ENCODE results near the gene MRPS7. TPM values are rescaled to one million over a fixed set of nuclear protein-coding genes. Genes with fewer than 3 reads are reported as not detected.
A peak's percentile ranks its signal among the peaks of the same experiment; 100 is the strongest.
"Not testable (repeated sequence)": the region's sequence is repeated elsewhere in the genome, so short reads cannot be mapped to it uniquely, and the experiment has no call there.

MRPS7 gene
- total RNA-seq, 1 donor = 38.2 TPM

GRCh38 chr17:75242461-75243042, 19.1 kb upstream of the MRPS7 start:
- no peak for DNase-seq (ENCODE audit: low read depth in 2 of 3, low spot score in 2 of 3)

GRCh38 chr17:75244133-75244866, 17.4 kb upstream of the MRPS7 start:
- DNase-seq (ENCODE audit: low read depth in 2 of 3, low spot score in 2 of 3) = peak in 1 of 3 donors; percentile 23

- no peak for DNase-seq (ENCODE audit: low read depth in 2 of 3, low spot score in 2 of 3)
Observed at GRCh38 chr17:75245011-75245410, 16.7 kb upstream of the MRPS7 start.

GRCh38 chr17:75246404-75246803, 15.3 kb upstream of the MRPS7 start:
- DNase-seq (ENCODE audit: low read depth in 2 of 3, low spot score in 2 of 3) = no peak

- DNase-seq (ENCODE audit: low read depth in 2 of 3, low spot score in 2 of 3) = no peak
Observed at GRCh38 chr17:75249564-75249963, 12.1 kb upstream of the MRPS7 start.

GRCh38 chr17:75250009-75250471, 11.6 kb upstream of the MRPS7 start:
- DNase-seq (ENCODE audit: low read depth in 2 of 3, low spot score in 2 of 3) = no peak

GRCh38 chr17:75252039-75252816, 9.5 kb upstream of the MRPS7 start:
- DNase-seq (ENCODE audit: low read depth in 2 of 3, low spot score in 2 of 3) = no peak

- not testable (repeated sequence) for DNase-seq (ENCODE audit: low read depth in 2 of 3, low spot score in 2 of 3)
Observed at GRCh38 chr17:75255954-75256698, 5.6 kb upstream of the MRPS7 start.

GRCh38 chr17:75257228-75257627, 4.5 kb upstream of the MRPS7 start:
- DNase-seq (ENCODE audit: low read depth in 2 of 3, low spot score in 2 of 3) = not testable (repeated sequence)

GRCh38 chr17:75260641-75261335, 891 bp upstream of the MRPS7 start:
- no peak for DNase-seq (ENCODE audit: low read depth in 2 of 3, low spot score in 2 of 3)

- DNase-seq (ENCODE audit: low read depth in 2 of 3, low spot score in 2 of 3) = no peak
Observed at GRCh38 chr17:75262112-75262606, 480 bp downstream of the MRPS7 start.

- DNase-seq (ENCODE audit: low read depth in 2 of 3, low spot score in 2 of 3) = no peak
Observed at GRCh38 chr17:75263055-75263454, 1.4 kb downstream of the MRPS7 start.

- DNase-seq (ENCODE audit: low read depth in 2 of 3, low spot score in 2 of 3) = peak in 1 of 3 donors; percentile 40
Observed at GRCh38 chr17:75265614-75266315, 4.1 kb downstream of the MRPS7 start.

- DNase-seq (ENCODE audit: low read depth in 2 of 3, low spot score in 2 of 3) = no peak
Observed at GRCh38 chr17:75266316-75267152, 4.9 kb downstream of the MRPS7 start.

GRCh38 chr17:75267153-75267410, 5.4 kb downstream of the MRPS7 start:
- no peak for DNase-seq (ENCODE audit: low read depth in 2 of 3, low spot score in 2 of 3)

- no peak for DNase-seq (ENCODE audit: low read depth in 2 of 3, low spot score in 2 of 3)
Observed at GRCh38 chr17:75267411-75268232, 5.9 kb downstream of the MRPS7 start.

- DNase-seq (ENCODE audit: low read depth in 2 of 3, low spot score in 2 of 3) = no peak
Observed at GRCh38 chr17:75269844-75270217, 8.2 kb downstream of the MRPS7 start.
